HEK293 (cell line): ENCODE measurements around the gene ITGB8.

Source experiments
- CTCF ChIA-PET: fragments of 350-600 bp; formaldehyde crosslinking; extraction: SDS; loops from one replicate; lab custom pipeline; 2021; ENCODE audit warnings: antibody characterized with exemption; lab: Yijun Ruan, JAX
- POLR2A ChIA-PET: fragments of 300-600 bp; formaldehyde crosslinking; extraction: SDS; loops from one replicate; lab custom pipeline; 2020; ENCODE audit warnings: antibody characterized with exemption, inconsistent platforms; lab: Yijun Ruan, JAX
- H3K27ac ChIP-seq: fragments of 200-500 bp; sonication (Bioruptor generic); 2 replicates; pipeline ENCODE4 v1.5.1; 2014; ENCODE audit warnings: low read depth, low read length, control low read depth, inconsistent platforms; ENCODE audit errors: extremely low read depth
- H3K36me3 ChIP-seq, 2 experiments: fragments of 200-500 bp in 1 of 2; sonication (Bioruptor generic) in 1 of 2; 1 replicate in 1 of 2; 2 replicates in 1 of 2; pipeline ENCODE4 v1.5.1; 2014 to 2017; ENCODE audit warnings: inconsistent platforms in 2 of 2, low read length in 2 of 2; ENCODE audit not compliant: control insufficient read depth in 2 of 2, insufficient read depth in 1 of 2
- H3K4me1 ChIP-seq: fragments of 200-500 bp; sonication (Bioruptor generic); 2 replicates; pipeline ENCODE4 v1.5.1; 2014; ENCODE audit warnings: mild to moderate bottlenecking, low read length, inconsistent platforms; ENCODE audit not compliant: control insufficient read depth, insufficient read depth
- H3K4me3 ChIP-seq: 2 replicates; pipeline ENCODE4 v1.5.1; 2011; ENCODE audit warnings: low read depth, mild to moderate bottlenecking, control low read depth, low read length, moderate library complexity
- H3K9me3 ChIP-seq: fragments of 200-500 bp; sonication (Bioruptor generic); 2 replicates; pipeline ENCODE4 v1.5.1; 2014; ENCODE audit warnings: low read depth, low read length, inconsistent platforms; ENCODE audit not compliant: control insufficient read depth, insufficient read depth
- BCL11A ChIP-seq: fragments of 450-650 bp; formaldehyde crosslinking; IDR thresholded peaks from 2 replicates; pipeline ENCODE4 v1.5.1; 2016; ENCODE audit warnings: low read depth, missing biosample characterization, missing genetic modification characterization
- GFI1B ChIP-seq: fragments of 450-650 bp; formaldehyde crosslinking; IDR thresholded peaks from 2 replicates; pipeline ENCODE4 v1.5.1; 2016; ENCODE audit warnings: missing biosample characterization, missing genetic modification characterization
- KLF9 ChIP-seq: fragments of 450-650 bp; formaldehyde crosslinking; IDR thresholded peaks from 2 replicates; pipeline ENCODE4 v1.5.1; 2016; ENCODE audit warnings: missing biosample characterization, missing genetic modification characterization, low read depth
- MEIS1 ChIP-seq: sonication (generic); formaldehyde crosslinking; IDR thresholded peaks from 2 replicates; pipeline ENCODE4 v1.8.1; 2022; ENCODE audit warnings: missing genetic modification reagents, mild to moderate bottlenecking, borderline replicate concordance
- SP7 ChIP-seq: fragments of 450-650 bp; formaldehyde crosslinking; IDR thresholded peaks from 2 replicates; pipeline ENCODE4 v1.5.1; 2016; ENCODE audit warnings: missing biosample characterization, missing genetic modification characterization
- ZBTB21 ChIP-seq: fragments of 450-650 bp; formaldehyde crosslinking; IDR thresholded peaks from 2 replicates; pipeline ENCODE4 v1.5.1; 2017; ENCODE audit warnings: missing biosample characterization, missing genetic modification characterization
- ZFHX2 ChIP-seq: fragments of 450-650 bp; formaldehyde crosslinking; conservative IDR thresholded peaks from 2 replicates; pipeline ENCODE4 v1.5.1; 2016; ENCODE audit warnings: missing biosample characterization, missing genetic modification characterization
- ZFP3 ChIP-seq: fragments of 450-650 bp; formaldehyde crosslinking; IDR thresholded peaks from 2 replicates; pipeline ENCODE4 v1.5.1; 2016; ENCODE audit warnings: low read depth, missing biosample characterization, missing genetic modification characterization
- ZNF221 ChIP-seq: fragments of 450-650 bp; formaldehyde crosslinking; IDR thresholded peaks from 2 replicates; pipeline ENCODE4 v1.5.1; 2017; ENCODE audit warnings: missing biosample characterization, missing genetic modification characterization, borderline replicate concordance
- ZNF341 ChIP-seq: fragments of 450-650 bp; formaldehyde crosslinking; IDR thresholded peaks from 2 replicates; pipeline ENCODE4; 2016; ENCODE audit warnings: low read depth, missing biosample characterization, missing genetic modification characterization
- ZNF561 ChIP-seq: fragments of 450-650 bp; IDR thresholded peaks from 2 replicates; pipeline ENCODE4 v1.5.1; 2018; ENCODE audit warnings: missing biosample characterization, missing genetic modification characterization, borderline replicate concordance
- ZNF626 ChIP-seq: fragments of 450-650 bp; sonication (Bioruptor Pico); formaldehyde crosslinking; IDR thresholded peaks from 2 replicates; pipeline ENCODE4 v1.5.1; 2018; ENCODE audit warnings: missing biosample characterization, missing genetic modification characterization, inconsistent platforms
- ZNF843 ChIP-seq: fragments of 450-650 bp; formaldehyde crosslinking; IDR thresholded peaks from 2 replicates; pipeline ENCODE4 v1.5.1; 2016; ENCODE audit warnings: missing biosample characterization, missing genetic modification characterization
- ZSCAN30 ChIP-seq: fragments of 450-650 bp; IDR thresholded peaks from 2 replicates; pipeline ENCODE4 v1.5.1; 2018; ENCODE audit warnings: missing biosample characterization, mild to moderate bottlenecking, missing genetic modification characterization, moderate library complexity
- ZXDB ChIP-seq: fragments of 450-650 bp; formaldehyde crosslinking; IDR thresholded peaks from 2 replicates; pipeline ENCODE4 v1.5.1; 2016; ENCODE audit warnings: missing biosample characterization, missing genetic modification characterization
- TF ChIP-seq, protein P1 (sequence below): sonication (generic); formaldehyde crosslinking; IDR thresholded peaks from 2 replicates; pipeline ENCODE4 v1.8.1; 2022; ENCODE audit warnings: mild to moderate bottlenecking, moderate library complexity, missing genetic modification reagents
- TF ChIP-seq, protein P2 (sequence below): fragments of 450-650 bp; formaldehyde crosslinking; IDR thresholded peaks from 2 replicates; pipeline ENCODE4 v1.5.1; 2017; ENCODE audit warnings: missing biosample characterization, mild to moderate bottlenecking, missing genetic modification characterization, moderate library complexity
- TF ChIP-seq, protein P3 (sequence below): fragments of 450-650 bp; formaldehyde crosslinking; IDR thresholded peaks from 2 replicates; pipeline ENCODE4 v1.5.1; 2016; ENCODE audit warnings: missing biosample characterization, missing genetic modification characterization
- TF ChIP-seq, protein P4 (sequence below): fragments of 450-650 bp; formaldehyde crosslinking; IDR thresholded peaks from 2 replicates; pipeline ENCODE4 v1.5.1; 2016; ENCODE audit warnings: missing biosample characterization, missing genetic modification characterization, low read depth
- TF ChIP-seq, protein P5 (sequence below): fragments of 450-650 bp; formaldehyde crosslinking; IDR thresholded peaks from 2 replicates; pipeline ENCODE4 v1.5.1; 2016; ENCODE audit warnings: missing biosample characterization, missing genetic modification characterization
- TF ChIP-seq, protein P6 (sequence below): fragments of 450-650 bp; formaldehyde crosslinking; IDR thresholded peaks from 2 replicates; pipeline ENCODE4 v1.5.1; 2016; ENCODE audit warnings: missing biosample characterization, missing genetic modification characterization

ITGB8 gene

DNA sequence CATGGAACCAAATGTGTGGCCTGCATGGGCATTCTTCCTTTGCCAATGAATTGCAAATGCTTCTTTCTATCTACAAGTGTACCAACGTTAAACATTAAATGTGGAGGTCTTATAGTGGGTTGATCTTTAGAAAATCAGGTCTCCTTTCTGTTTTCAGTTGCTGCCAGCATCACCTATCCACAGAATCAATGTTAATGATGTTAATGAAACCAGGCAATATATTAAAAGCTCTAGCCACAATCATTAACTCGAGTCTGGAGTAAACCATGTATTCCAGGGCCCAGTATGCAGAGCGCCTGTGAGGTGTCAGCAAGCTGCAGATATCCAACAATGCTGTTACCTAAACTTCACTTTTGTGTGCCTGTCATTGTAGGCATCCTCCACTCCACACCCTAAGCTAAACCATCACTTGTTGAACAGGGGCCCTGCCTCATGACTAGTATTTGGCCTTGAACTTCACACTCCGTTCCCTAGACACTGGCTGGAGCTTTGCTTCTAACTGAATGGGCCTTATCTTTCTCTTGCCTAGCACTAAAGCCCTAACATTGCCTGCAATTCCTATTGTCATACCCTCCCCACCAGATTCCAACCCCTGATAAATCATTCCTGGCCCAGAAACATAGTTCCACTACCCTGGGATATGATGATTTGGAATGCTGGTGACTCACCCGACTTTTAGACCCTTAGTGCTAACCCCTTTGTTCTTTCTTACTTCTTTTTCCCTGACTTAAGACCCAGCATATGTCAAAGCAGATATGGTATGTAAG is 24.3 kb upstream of the ITGB8 start (continued):
- TF ChIP-seq, protein P1, sequence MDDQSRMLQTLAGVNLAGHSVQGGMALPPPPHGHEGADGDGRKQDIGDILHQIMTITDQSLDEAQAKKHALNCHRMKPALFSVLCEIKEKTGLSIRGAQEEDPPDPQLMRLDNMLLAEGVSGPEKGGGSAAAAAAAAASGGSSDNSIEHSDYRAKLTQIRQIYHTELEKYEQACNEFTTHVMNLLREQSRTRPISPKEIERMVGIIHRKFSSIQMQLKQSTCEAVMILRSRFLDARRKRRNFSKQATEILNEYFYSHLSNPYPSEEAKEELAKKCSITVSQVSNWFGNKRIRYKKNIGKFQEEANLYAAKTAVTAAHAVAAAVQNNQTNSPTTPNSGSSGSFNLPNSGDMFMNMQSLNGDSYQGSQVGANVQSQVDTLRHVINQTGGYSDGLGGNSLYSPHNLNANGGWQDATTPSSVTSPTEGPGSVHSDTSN (CRISPR knock-in tag): no peak
- TF ChIP-seq ZNF843 (tag by site-specific recombination): no peak
- TF ChIP-seq ZNF561: no peak
- no peak for TF ChIP-seq ZFP3 (tag by site-specific recombination)
- no peak for TF ChIP-seq ZSCAN30
- TF ChIP-seq ZFHX2 (tag by site-specific recombination): no peak
- TF ChIP-seq, all 188 proteins: peak for 0

DNA sequence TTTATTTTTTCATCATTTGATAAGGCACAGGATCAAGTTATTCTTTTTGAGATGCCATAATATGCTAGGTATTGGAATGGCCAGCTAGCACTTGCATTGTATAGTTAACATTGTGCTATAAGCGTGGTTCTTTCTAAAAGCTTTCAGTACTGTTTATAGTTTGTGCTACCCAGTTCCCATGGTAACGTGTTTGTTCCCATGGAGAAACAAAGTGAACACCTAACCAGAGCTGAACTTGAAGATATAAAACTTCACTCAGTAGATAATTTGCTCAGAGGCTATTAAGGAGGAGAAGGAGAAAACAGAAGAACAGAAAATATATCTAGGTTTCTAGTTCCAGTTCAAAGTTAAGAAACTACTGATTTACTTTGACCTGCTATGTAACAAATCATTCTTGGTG is 23.6 kb upstream of the ITGB8 start:
- ChIA-PET CTCF (interaction anchor here (0.7 kb wide), 1 partner anchor 562 kb away, joined by 3 read pairs; no protein-coding TSS in a partner anchor), POLR2A (no interaction called here)
- TF ChIP-seq, protein P2, sequence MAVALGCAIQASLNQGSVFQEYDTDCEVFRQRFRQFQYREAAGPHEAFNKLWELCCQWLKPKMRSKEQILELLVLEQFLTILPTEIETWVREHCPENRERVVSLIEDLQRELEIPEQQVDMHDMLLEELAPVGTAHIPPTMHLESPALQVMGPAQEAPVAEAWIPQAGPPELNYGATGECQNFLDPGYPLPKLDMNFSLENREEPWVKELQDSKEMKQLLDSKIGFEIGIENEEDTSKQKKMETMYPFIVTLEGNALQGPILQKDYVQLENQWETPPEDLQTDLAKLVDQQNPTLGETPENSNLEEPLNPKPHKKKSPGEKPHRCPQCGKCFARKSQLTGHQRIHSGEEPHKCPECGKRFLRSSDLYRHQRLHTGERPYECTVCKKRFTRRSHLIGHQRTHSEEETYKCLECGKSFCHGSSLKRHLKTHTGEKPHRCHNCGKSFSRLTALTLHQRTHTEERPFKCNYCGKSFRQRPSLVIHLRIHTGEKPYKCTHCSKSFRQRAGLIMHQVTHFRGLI (tag by site-specific recombination): no peak
- no peak for TF ChIP-seq ZBTB21
- TF ChIP-seq, protein P3, sequence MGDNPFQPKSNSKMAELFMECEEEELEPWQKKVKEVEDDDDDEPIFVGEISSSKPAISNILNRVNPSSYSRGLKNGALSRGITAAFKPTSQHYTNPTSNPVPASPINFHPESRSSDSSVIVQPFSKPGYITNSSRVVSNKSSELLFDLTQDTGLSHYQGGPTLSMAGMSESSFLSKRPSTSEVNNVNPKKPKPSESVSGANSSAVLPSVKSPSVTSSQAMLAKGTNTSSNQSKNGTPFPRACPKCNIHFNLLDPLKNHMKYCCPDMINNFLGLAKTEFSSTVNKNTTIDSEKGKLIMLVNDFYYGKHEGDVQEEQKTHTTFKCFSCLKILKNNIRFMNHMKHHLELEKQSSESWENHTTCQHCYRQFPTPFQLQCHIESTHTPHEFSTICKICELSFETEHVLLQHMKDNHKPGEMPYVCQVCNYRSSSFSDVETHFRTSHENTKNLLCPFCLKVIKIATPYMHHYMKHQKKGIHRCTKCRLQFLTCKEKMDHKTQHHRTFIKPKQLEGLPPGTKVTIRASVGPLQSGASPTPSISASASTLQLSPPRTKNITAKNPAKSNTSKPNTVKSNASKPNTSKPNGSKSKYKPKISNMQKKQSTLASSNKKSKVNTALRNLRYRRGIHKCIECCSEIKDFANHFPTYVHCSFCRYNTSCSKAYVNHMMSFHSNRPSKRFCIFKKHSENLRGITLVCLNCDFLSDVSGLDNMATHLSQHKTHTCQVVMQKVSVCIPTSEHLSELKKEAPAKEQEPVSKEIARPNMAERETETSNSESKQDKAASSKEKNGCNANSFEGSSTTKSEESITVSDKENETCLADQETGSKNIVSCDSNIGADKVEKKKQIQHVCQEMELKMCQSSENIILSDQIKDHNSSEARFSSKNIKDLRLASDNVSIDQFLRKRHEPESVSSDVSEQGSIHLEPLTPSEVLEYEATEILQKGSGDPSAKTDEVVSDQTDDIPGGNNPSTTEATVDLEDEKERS (tag by site-specific recombination): no peak
- TF ChIP-seq GFI1B (tag by site-specific recombination): no peak
- no peak for TF ChIP-seq ZNF626 (tag by site-specific recombination)
- no peak for TF ChIP-seq ZNF221
- TF ChIP-seq, protein P4, sequence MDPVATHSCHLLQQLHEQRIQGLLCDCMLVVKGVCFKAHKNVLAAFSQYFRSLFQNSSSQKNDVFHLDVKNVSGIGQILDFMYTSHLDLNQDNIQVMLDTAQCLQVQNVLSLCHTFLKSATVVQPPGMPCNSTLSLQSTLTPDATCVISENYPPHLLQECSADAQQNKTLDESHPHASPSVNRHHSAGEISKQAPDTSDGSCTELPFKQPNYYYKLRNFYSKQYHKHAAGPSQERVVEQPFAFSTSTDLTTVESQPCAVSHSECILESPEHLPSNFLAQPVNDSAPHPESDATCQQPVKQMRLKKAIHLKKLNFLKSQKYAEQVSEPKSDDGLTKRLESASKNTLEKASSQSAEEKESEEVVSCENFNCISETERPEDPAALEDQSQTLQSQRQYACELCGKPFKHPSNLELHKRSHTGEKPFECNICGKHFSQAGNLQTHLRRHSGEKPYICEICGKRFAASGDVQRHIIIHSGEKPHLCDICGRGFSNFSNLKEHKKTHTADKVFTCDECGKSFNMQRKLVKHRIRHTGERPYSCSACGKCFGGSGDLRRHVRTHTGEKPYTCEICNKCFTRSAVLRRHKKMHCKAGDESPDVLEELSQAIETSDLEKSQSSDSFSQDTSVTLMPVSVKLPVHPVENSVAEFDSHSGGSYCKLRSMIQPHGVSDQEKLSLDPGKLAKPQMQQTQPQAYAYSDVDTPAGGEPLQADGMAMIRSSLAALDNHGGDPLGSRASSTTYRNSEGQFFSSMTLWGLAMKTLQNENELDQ (tag by site-specific recombination): no peak
- TF ChIP-seq MEIS1 (CRISPR knock-in tag): no peak
- TF ChIP-seq BCL11A: no peak
- Histone ChIP-seq H3K36me3 (no peaks in the 10 kb centered on the region), H3K4me1 (no peaks in the 10 kb centered on the region; the same call in 1 of the 2 replicates), H3K4me3 (no peak overlapping the region), H3K9me3 (no peaks in the 10 kb centered on the region), H3K27ac (no peak overlapping the region)

DNA sequence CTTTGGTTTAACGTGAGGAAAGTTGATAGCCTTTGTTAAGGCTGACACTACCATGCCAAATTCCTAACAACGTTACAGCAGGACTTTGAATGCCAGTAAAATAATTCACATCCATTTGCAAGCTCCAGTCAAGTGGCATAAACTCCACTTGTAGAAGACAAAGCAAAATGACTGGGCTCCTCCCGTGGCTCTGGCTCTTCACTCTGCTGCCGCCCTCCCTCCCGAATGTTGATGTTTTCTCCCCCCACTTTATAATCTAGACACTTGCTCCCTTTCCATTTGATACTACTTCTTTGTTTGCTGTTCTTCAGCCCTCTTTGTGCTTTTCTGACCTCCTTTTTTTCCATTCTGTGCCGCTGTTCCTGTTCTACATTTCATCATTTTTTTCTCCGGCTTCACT is 22.8 kb upstream of the ITGB8 start:
- H3K4me3 ChIP-seq: no peak overlapping the region
- no peak overlapping the region for H3K27ac ChIP-seq
- H3K4me1 ChIP-seq: no peaks in the 10 kb centered on the region; the same call in 1 of the 2 replicates
- CTCF ChIA-PET: no interaction called here
- H3K9me3 ChIP-seq: no peaks in the 10 kb centered on the region
- TF ChIP-seq, protein P5, sequence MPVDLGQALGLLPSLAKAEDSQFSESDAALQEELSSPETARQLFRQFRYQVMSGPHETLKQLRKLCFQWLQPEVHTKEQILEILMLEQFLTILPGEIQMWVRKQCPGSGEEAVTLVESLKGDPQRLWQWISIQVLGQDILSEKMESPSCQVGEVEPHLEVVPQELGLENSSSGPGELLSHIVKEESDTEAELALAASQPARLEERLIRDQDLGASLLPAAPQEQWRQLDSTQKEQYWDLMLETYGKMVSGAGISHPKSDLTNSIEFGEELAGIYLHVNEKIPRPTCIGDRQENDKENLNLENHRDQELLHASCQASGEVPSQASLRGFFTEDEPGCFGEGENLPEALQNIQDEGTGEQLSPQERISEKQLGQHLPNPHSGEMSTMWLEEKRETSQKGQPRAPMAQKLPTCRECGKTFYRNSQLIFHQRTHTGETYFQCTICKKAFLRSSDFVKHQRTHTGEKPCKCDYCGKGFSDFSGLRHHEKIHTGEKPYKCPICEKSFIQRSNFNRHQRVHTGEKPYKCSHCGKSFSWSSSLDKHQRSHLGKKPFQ (tag by site-specific recombination): no peak
- TF ChIP-seq SP7 (tag by site-specific recombination) (no peak), ZNF843 (tag by site-specific recombination) (no peak), ZNF341 (tag by site-specific recombination) (peak; percentile 60), ZXDB (no peak), KLF9 (no peak)
- TF ChIP-seq, protein P6, sequence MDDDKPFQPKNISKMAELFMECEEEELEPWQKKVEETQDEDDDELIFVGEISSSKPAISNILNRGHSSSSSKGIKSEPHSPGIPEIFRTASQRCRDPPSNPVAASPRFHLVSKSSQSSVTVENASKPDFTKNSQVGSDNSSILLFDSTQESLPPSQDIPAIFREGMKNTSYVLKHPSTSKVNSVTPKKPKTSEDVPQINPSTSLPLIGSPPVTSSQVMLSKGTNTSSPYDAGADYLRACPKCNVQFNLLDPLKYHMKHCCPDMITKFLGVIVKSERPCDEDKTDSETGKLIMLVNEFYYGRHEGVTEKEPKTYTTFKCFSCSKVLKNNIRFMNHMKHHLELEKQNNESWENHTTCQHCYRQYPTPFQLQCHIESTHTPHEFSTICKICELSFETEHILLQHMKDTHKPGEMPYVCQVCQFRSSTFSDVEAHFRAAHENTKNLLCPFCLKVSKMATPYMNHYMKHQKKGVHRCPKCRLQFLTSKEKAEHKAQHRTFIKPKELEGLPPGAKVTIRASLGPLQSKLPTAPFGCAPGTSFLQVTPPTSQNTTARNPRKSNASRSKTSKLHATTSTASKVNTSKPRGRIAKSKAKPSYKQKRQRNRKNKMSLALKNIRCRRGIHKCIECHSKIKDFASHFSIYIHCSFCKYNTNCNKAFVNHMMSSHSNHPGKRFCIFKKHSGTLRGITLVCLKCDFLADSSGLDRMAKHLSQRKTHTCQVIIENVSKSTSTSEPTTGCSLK: no peak
- TF ChIP-seq, all 188 proteins: peak for 1
- POLR2A ChIA-PET: no interaction called here
- no peaks in the 10 kb centered on the region for H3K36me3 ChIP-seq
